ENCODE results near the gene PRRC2B. TPM values are rescaled to one million over a fixed set of nuclear protein-coding genes. Genes with fewer than 3 reads are reported as not detected.

Gene PRRC2B
- total and polyA plus RNA-seq, 2 of the 13 experiments (the other 11 are each of a cell fraction or from before 2014, with no cell fraction given) = 20.8 to 37.4 TPM

- TF ChIP-seq, protein P1, sequence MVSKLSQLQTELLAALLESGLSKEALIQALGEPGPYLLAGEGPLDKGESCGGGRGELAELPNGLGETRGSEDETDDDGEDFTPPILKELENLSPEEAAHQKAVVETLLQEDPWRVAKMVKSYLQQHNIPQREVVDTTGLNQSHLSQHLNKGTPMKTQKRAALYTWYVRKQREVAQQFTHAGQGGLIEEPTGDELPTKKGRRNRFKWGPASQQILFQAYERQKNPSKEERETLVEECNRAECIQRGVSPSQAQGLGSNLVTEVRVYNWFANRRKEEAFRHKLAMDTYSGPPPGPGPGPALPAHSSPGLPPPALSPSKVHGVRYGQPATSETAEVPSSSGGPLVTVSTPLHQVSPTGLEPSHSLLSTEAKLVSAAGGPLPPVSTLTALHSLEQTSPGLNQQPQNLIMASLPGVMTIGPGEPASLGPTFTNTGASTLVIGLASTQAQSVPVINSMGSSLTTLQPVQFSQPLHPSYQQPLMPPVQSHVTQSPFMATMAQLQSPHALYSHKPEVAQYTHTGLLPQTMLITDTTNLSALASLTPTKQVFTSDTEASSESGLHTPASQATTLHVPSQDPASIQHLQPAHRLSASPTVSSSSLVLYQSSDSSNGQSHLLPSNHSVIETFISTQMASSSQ (IDR thresholded peaks at IDR 0.05; ENCODE audit: low read depth) = peak; percentile 84
- TF ChIP-seq, protein P1 (CRISPR knock-in tag; IDR thresholded peaks at IDR 0.05; ENCODE audit: borderline replicate concordance) = peak; percentile 95
- TF ChIP-seq TRIM24 (CRISPR knock-in tag; IDR thresholded peaks at IDR 0.05) = no peak
- peak; percentile 74 for TF ChIP-seq E2F5 (CRISPR knock-in tag; conservative IDR thresholded peaks at IDR 0.05)
- TF ChIP-seq ZNF160 (CRISPR knock-in tag; IDR thresholded peaks at IDR 0.05) = no peak
- TF ChIP-seq FOXA3 (CRISPR knock-in tag; IDR thresholded peaks at IDR 0.05) = peak; percentile 60; the same call in 1 of the 2 replicates
- TF ChIP-seq, protein P2, sequence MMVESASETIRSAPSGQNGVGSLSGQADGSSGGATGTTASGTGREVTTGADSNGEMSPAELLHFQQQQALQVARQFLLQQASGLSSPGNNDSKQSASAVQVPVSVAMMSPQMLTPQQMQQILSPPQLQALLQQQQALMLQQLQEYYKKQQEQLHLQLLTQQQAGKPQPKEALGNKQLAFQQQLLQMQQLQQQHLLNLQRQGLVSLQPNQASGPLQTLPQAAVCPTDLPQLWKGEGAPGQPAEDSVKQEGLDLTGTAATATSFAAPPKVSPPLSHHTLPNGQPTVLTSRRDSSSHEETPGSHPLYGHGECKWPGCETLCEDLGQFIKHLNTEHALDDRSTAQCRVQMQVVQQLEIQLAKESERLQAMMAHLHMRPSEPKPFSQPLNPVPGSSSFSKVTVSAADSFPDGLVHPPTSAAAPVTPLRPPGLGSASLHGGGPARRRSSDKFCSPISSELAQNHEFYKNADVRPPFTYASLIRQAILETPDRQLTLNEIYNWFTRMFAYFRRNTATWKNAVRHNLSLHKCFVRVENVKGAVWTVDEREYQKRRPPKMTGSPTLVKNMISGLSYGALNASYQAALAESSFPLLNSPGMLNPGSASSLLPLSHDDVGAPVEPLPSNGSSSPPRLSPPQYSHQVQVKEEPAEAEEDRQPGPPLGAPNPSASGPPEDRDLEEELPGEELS (CRISPR knock-in tag; IDR thresholded peaks at IDR 0.05) = peak; percentile 71
- TF ChIP-seq, protein P3, sequence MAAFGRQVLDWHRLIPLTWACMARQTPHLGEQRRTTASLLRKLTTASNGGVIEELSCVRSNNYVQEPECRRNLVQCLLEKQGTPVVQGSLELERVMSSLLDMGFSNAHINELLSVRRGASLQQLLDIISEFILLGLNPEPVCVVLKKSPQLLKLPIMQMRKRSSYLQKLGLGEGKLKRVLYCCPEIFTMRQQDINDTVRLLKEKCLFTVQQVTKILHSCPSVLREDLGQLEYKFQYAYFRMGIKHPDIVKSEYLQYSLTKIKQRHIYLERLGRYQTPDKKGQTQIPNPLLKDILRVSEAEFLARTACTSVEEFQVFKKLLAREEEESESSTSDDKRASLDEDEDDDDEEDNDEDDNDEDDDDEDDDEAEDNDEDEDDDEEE (CRISPR knock-in tag; IDR thresholded peaks at IDR 0.05) = no peak
- TF ChIP-seq SIX4 (CRISPR knock-in tag; IDR thresholded peaks at IDR 0.05) = peak; percentile 85; the same call in 1 of the 2 replicates
- no peak for TF ChIP-seq KDM4B (CRISPR knock-in tag; IDR thresholded peaks at IDR 0.05)
- TF ChIP-seq, protein P4, sequence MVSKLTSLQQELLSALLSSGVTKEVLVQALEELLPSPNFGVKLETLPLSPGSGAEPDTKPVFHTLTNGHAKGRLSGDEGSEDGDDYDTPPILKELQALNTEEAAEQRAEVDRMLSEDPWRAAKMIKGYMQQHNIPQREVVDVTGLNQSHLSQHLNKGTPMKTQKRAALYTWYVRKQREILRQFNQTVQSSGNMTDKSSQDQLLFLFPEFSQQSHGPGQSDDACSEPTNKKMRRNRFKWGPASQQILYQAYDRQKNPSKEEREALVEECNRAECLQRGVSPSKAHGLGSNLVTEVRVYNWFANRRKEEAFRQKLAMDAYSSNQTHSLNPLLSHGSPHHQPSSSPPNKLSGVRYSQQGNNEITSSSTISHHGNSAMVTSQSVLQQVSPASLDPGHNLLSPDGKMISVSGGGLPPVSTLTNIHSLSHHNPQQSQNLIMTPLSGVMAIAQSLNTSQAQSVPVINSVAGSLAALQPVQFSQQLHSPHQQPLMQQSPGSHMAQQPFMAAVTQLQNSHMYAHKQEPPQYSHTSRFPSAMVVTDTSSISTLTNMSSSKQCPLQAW (CRISPR knock-in tag; IDR thresholded peaks at IDR 0.05) = peak; percentile 36; the same call in 1 of the 2 replicates
- no peak for TF ChIP-seq MBNL3 (CRISPR knock-in tag; conservative IDR thresholded peaks at IDR 0.05)
- TF ChIP-seq SOX6 (IDR thresholded peaks at IDR 0.05) = no peak
- TF ChIP-seq SOX6 (CRISPR knock-in tag; IDR thresholded peaks at IDR 0.05) = peak; percentile 39; the same call in 1 of the 2 replicates
- TF ChIP-seq HNRNPL (IDR thresholded peaks at IDR 0.05; ENCODE audit: low read depth, low read length) = no peak
- no peak for TF ChIP-seq CEBPG (CRISPR knock-in tag; IDR thresholded peaks at IDR 0.05)
- 0 out of 2 replicates have a peak, but pooled peaks have one; percentile 30 for TF ChIP-seq THRA (CRISPR knock-in tag; IDR thresholded peaks at IDR 0.05; ENCODE audit: borderline replicate concordance)
Measured at GRCh38 chr9:131546336-131547084, 152.6 kb downstream of the PRRC2B start (continued).
